GM19438 (cell line): Measurements from ENCODE around the gene ZP3.
"Not testable (repeated sequence)": the region's sequence is repeated elsewhere in the genome, so short reads cannot be mapped to it uniquely, and the experiment has no call there.

Source experiments
- ATAC-seq: cut with Tn5 transposase; IDR thresholded peaks from one replicate; pipeline ENCODE4 v1.9.1; 2021; ENCODE audit warnings: low read depth; ENCODE audit not compliant: unreplicated experiment

Gene ZP3

DNA sequence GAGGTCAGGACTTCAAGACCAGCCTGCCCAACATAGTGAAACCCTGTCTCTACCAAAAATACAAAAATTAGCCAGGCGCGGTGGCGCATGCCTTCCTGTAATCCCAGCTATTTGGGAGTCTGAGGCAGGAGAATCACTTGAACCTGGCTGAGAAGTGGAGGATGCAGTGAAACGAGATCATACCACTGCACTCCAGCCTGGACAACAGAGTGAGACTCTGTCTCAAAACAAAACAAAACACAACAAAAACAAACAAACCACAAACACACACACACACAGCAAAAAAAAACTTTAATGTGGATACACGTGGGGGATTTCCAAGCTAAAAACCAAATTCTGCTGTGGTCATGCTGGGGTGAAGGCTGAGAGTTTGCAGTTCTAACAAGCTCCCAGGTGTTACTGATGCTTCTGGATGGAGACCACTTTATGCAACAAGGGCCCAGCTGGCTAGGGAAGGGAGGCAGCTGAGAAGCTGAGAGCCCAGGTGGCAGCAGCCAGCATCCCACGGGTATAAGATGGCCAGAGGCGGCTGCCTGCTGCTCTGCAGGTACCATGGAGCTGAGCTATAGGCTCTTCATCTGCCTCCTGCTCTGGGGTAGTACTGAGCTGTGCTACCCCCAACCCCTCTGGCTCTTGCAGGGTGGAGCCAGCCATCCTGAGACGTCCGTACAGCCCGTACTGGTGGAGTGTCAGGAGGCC, at the start of gene ZP3:
ZP3 (plus strand) TSS at position 538 of the 699 bp plus-strand sequence; CDS start at position 553, 15 bp downstream.
- no peak for ATAC-seq

GRCh38 chr7:76375251-76375650, 49.5 kb upstream of the ZP3 start:
- ATAC-seq = no peak

DNA sequence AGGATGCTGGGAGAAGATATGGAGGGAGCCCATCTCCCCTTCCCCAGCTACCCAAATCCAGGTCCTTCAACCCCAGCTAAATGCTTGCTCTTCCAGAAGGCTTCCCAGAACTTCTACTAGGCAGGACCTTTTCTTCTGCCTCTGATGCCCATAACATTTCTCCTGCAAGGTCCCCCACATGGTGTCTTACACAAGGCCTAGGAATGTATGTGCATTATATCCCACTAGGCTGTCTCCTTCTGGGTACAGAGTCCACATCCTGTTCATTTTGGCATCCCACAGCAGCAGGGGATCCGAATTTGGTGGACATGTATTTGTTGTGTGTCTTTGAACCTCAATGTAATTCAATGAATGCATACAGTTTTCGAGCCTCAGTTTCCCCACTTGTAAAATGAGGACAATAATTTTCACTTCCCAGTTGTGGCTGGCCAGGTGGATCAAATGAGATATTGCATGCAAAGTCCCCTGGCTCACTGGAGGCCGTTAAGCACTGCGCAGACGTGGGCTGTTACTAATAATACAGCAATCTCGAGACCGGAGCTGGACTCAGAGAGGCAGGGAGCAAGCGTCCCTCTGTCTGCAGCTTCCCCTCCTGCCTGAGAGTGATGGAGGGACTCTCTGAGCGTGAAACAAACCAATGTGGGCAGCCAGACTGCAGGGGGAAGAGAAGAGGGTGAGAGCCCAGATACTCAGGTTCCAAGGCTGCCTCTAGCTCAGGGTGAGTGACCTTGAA, 47.4 kb upstream of the ZP3 start:
- ATAC-seq = no peak

DNA sequence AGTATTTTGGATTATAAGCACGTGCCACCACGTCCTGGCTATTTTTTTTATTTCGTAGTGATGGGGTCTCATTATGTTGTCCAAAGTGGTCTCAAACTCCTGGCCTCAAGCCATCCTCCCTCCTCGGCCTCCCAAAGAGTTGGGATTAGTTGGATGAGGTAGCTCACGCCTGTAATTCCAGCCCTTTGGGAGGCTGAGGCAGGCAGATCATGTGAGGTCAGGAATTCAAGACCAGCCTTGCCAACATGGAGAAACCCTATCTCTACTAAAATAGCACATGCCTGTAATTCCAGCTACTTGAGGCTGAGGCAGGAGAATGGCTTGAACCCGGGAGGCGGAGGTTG, 44.2 kb upstream of the ZP3 start:
- ATAC-seq = no peak

DNA sequence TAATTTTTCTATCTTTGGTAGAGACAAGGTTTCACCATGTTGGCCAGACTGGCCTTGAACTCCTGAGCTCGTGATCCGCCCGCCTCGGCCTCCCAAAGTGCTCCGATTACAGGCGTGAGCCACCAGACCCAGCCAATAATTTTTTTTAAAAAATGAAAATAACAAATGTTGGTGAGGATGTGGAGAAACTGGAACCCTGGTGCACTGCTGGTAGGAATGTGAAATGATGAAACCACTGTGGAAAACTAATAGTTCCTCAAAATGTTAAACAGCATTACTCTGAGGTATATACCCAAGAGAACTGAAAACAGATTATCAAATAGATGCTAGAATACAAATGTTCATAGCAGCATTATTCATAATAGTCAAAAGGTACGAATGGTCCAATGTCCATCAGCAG, 42.9 kb upstream of the ZP3 start:
- ATAC-seq = no peak

DNA sequence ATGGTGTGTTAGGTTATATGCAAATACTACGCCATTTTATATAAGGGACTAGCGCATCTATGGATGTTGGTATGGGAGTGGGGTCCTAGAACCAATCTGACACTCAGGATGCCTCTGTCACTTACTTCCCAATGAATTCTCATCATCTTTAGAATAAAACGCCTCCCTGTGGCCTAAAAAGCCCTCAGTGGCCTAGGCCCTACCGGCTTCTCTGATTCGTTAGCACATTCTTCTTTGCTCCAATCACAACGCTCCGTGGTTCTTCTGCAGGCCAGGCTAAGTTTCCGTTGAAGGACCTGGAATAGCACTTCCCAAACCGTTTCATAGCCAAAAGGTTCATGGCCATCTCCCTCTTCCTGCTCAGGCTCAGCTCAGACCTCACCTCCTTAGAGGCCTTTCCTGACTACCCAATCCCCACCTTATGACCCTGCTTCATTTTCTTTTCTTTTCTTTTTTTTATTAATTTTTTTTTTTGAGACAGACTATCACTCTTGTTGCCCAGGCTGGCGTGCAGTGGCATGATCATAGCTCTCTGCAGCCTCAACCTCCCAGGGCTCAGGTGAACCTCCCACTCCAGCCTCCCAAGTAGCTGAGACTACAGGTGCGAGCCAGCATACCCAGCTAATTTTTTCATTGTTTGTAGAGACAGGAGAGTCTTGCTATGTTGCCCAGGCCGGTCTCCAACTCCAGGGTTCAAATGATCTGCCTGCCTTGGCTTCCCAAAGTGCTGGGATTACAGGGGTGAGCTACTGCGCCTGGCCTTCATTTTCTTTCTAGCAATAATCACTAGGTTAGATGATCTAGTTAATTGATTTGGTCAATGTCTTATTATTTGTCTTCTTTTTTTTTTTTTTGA, 41.4 kb upstream of the ZP3 start:
- ATAC-seq = no peak

- no peak for ATAC-seq
These were observed 38.0 kb upstream of the ZP3 start for GRCh38 chr7:76386691-76387260.

DNA sequence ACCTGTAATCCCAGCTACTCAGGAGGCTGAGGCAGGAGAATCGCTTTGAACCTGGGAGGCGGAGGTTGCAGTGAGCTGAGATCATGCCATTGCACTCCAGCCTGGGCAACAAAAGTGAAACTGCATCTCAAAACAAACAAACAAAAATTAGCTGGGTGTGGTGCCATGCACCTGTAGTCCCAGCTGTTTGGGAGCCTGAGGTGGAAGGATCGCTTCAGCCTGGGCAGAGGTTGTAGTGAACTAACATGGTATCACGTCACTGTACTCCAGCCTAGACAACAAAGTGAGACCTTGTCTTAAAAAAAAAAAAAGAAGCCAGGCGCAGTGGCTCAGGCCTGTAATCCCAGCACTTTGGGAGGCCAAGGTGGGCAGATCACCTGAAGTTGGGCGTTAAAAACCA, 37.0 kb upstream of the ZP3 start:
- not testable (repeated sequence) for ATAC-seq

DNA sequence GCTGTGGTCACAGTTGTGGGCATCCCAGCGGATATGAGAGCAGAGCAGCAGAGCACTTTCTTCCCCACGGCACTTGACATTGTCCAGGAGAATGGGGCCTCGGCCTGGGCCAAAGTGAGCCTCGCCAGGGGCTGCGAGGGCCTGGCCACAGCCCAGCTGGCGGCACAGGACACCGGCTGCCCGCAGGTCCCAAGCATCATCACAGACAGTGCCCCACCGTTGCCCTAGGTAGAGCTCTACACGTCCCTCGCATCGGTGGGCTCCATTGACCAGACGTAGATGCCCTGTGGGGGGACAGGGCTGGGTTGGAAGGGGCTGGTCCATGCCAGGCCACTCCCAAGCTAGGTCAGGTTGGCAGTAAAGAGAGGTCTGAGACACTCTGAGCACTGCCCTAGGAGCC, 34.7 kb upstream of the ZP3 start:
- no peak for ATAC-seq

DNA sequence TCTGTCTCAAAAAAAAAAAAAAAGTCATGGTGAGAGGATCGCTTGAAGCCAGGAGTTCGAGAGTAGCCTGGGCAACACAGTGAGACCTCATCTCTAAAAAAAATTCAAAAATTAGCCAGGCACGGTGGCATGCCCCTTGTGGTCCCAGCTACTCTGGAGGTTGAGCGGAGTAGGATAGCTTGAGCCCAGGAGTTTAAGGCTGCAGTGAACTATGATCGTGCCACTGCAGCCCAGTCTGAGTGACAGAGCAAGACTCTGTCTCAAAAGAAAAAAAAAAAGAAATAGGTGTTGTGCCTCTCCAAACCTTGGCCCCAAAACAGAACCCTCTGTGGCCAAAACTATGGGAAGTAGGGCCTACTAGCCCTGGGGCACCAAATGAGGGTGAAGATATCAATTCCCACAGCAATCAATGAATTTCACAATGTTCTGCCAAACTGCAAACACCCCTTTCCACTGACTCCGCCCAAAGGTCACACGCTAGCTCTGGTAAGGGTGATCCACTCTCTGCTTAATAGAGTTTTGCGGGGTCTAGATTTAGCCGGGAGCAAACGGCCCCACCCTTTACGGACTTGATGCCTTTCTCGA, 32.1 kb upstream of the ZP3 start:
- no peak for ATAC-seq

- ATAC-seq = peak; percentile 90
These were observed 31.4 kb upstream of the ZP3 start for GRCh38 chr7:76393116-76394031.

GRCh38 chr7:76394957-76395356, 29.8 kb upstream of the ZP3 start:
- no peak for ATAC-seq

DNA sequence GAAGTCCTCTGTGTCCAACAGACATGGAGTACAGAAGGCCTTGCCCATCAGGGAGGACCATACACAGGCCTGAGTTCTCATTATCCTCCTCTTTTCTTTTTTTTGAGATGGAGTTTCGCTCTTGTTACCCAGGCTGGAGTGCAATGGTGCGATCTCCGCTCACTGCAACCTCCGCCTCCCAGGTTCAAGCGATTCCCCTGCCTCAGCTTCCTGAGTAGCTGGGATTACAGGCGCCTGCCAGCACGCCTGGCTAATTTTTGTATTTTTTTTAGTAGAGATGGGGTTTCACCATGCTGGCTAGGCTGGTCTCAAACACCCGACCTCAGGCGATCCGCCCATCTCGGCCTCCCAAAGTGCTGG, 29.2 kb upstream of the ZP3 start:
- ATAC-seq = not testable (repeated sequence)

DNA sequence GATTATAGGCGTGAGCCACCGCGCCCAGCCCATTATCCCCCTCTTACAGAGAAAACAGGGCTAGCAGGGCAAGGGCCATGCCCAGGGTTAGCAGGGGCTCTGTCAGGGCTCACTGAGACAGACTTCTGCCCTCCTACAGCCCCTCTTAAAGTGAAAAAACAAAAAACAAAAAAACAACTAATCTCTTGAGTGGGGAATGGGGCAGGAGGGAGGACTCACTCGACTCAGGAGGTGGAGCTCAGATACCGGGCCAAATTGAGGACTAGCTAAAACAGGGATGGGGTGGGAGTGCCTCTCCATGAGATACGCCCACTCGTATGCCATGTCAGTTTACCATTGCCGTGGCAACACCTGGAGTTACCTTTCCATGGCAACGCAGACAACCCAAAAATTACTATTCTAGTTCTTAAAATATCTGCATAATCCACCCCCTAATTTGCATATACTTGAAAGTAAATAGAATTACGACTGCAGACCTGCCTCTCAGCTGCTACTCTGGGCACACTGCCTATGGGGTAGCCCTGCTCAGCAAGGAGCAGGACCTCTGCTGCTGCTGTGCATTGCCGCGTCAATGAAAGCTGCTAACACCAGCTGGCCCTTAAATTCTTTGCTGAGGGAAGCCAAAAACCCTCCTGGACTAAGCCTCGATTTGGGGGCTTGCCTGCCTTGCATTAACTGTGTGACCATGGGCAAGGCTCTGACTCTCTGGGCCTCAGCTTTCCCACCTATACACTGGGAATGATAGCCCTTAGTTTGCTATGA, 28.6 kb upstream of the ZP3 start:
- ATAC-seq = no peak

- ATAC-seq = no peak
These were observed 27.9 kb upstream of the ZP3 start for GRCh38 chr7:76396864-76397263.

DNA sequence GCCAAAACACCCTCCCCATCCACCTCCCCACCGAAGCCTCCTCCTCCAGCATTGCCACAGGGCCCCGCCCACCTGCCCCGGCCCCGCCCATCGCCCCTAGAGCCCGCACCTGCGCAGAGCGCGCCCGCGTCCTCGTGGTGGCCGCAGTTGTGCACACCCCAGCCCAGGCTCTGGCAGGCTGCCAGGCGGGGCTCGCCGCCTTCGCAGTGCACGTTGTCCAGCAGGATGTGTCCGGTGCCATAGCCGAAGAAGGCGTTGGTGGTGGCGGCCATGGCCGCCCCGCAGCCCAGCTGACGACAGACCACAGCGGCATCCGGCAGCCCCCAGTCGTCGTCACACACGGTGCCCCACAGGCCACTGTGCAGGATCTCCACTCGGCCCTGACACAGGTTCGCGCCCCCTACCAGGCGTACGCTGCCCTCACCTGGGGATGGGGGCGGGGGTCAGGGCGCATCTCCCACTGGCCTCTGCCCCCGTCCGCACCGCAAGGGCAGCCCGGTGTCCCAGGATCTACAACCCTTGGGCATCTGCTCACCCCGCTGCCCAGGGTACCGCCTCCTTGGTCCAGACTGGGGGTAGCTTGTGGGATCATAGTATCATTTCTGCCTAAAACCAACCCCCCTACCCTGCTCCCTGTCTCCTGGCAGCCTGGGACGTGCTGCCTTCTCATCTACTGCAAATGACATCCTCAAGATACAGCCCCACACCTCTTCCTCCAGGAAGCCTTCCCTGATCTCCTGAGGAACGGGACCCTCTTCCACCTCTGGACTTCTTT, 27.2 kb upstream of the ZP3 start:
- ATAC-seq = no peak

- ATAC-seq = no peak
These were observed 24.5 kb upstream of the ZP3 start for GRCh38 chr7:76400248-76400647.

GRCh38 chr7:76403097-76403496, 21.7 kb upstream of the ZP3 start:
- not testable (repeated sequence) for ATAC-seq
